Immature natural killer cell (primary cell): ENCODE data around the gene BRSK2. TPM values are rescaled to one million over a fixed set of nuclear protein-coding genes. Genes with fewer than 3 reads are reported as not detected.

Source experiments
- DNase-seq, 3 donors: peaks; one replicate each; pipeline ENCODE4 v3.0.0; 2022; ENCODE audit warnings: mixed read lengths in 1 of 3
- H3K27ac Mint-ChIP-seq, 6 donors: one replicate each; pipeline ENCODE4 v1.8.0; 2020; ENCODE audit warnings: mixed read lengths in 6 of 6, mild to moderate bottlenecking in 5 of 6, inconsistent platforms in 4 of 6, moderate library complexity in 3 of 6
- H3K27me3 Mint-ChIP-seq, 3 donors: one replicate each; pipeline ENCODE4 v1.8.0; 2020 to 2021; ENCODE audit warnings: low read depth in 3 of 3, mild to moderate bottlenecking in 3 of 3, mixed read lengths in 3 of 3, moderate library complexity in 3 of 3, inconsistent platforms in 1 of 3
- H3K36me3 Mint-ChIP-seq, 3 donors: one replicate each; pipeline ENCODE4 v1.8.0; 2020; ENCODE audit warnings: mixed read lengths in 3 of 3, inconsistent platforms in 2 of 3, mild to moderate bottlenecking in 2 of 3
- H3K4me1 Mint-ChIP-seq, 2 donors: one replicate each; pipeline ENCODE4 v1.8.0; 2020; ENCODE audit warnings: inconsistent platforms in 2 of 2, mild to moderate bottlenecking in 2 of 2, mixed read lengths in 2 of 2, moderate library complexity in 1 of 2
- H3K4me3 Mint-ChIP-seq, 5 donors: one replicate each; pipeline ENCODE4 v1.8.0; 2020; ENCODE audit warnings: mild to moderate bottlenecking in 5 of 5, mixed read lengths in 5 of 5, inconsistent platforms in 3 of 5, moderate library complexity in 3 of 5
- H3K9me3 Mint-ChIP-seq, 6 donors: one replicate each; pipeline ENCODE4 v1.8.0; 2020; ENCODE audit warnings: mild to moderate bottlenecking in 6 of 6, mixed read lengths in 6 of 6, inconsistent platforms in 4 of 6, moderate library complexity in 3 of 6
- polyA plus RNA-seq, 3 donors: library from polyadenylated mRNA; unstranded; fragments of 300-500 nt; fragmentation: Illumina TruSeq; gene quantifications; one replicate each; pipeline ENCODE4 v1.2.3, GENCODE V29; 2021

The BRSK2 gene
- polyA plus RNA-seq, 3 donors from 2014 or later: 0.12 TPM; not detected in 2

GRCh38 chr11:1400317-1401170, 10.8 kb downstream of the BRSK2 start:
- no peak overlapping the region for H3K27ac Mint-ChIP-seq
- H3K27me3 Mint-ChIP-seq: no peaks in the 10 kb centered on the region
- no peak for DNase-seq
- no peaks in the 10 kb centered on the region for H3K9me3 Mint-ChIP-seq
- no peaks in the 10 kb centered on the region for H3K4me1 Mint-ChIP-seq
- H3K4me3 Mint-ChIP-seq: no peak overlapping the region
- no peaks in the 10 kb centered on the region for H3K36me3 Mint-ChIP-seq

GRCh38 chr11:1401171-1401445, 11.4 kb downstream of the BRSK2 start:
- no peak for DNase-seq
- no peak overlapping the region for H3K27ac Mint-ChIP-seq
- no peaks in the 10 kb centered on the region for H3K9me3 Mint-ChIP-seq
- no peaks in the 10 kb centered on the region for H3K27me3 Mint-ChIP-seq
- no peaks in the 10 kb centered on the region for H3K36me3 Mint-ChIP-seq
- H3K4me1 Mint-ChIP-seq: no peaks in the 10 kb centered on the region
- H3K4me3 Mint-ChIP-seq: no peak overlapping the region

GRCh38 chr11:1401656-1402221, 12.0 kb downstream of the BRSK2 start:
- no peaks in the 10 kb centered on the region for H3K4me1 Mint-ChIP-seq

DNA sequence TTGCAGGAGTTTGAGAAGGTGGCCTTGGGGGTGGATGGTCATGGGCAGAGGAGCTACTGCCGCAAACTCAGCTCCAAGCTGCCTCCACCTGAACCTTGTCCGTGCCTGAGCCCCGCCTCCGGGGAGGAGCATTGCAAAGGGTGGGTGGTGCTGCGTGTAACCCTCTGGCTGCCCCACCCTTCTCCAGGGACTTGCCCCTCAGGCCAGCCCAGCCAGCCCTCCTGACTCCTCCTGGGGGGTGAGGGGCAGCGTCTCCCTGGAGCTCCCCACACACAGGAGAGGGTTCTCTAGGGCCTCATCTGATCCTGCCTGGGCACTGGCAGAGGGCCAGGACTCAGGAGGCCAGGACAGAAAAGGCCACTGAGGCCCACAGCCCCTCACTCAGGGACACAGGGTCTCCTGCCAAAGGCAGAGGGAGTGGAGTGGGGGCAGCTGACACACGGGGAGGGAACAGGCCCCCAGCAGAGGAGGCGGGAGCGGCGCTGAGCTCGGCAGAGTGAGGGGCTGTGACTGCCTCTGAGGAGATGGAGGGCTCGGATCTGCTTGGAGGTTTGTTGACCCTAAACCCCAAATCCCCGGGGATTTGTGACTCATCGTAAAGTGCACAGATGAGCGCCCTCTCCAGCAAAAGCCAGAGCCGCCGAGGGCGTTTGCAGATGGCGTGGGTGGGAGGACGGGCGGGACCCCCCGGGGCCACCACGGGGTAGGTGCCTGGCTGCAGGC, 12.8 kb downstream of the BRSK2 start:
- DNase-seq: no peak
- Mint-ChIP-seq H3K4me3 (no peak overlapping the region), H3K4me1 (no peaks in the 10 kb centered on the region), H3K36me3 (no peaks in the 10 kb centered on the region), H3K27me3 (no peaks in the 10 kb centered on the region), H3K27ac (no peak overlapping the region), H3K9me3 (no peaks in the 10 kb centered on the region)

More at GRCh38 chr11:1401656-1402221, 12.0 kb downstream of the BRSK2 start:
- no peaks in the 10 kb centered on the region for H3K27me3 Mint-ChIP-seq
- DNase-seq: peak; percentile 19 to 33 (median 20)
- no peak overlapping the region for H3K27ac Mint-ChIP-seq
- H3K36me3 Mint-ChIP-seq: no peaks in the 10 kb centered on the region
- H3K4me3 Mint-ChIP-seq: no peak overlapping the region
- no peaks in the 10 kb centered on the region for H3K9me3 Mint-ChIP-seq

DNA sequence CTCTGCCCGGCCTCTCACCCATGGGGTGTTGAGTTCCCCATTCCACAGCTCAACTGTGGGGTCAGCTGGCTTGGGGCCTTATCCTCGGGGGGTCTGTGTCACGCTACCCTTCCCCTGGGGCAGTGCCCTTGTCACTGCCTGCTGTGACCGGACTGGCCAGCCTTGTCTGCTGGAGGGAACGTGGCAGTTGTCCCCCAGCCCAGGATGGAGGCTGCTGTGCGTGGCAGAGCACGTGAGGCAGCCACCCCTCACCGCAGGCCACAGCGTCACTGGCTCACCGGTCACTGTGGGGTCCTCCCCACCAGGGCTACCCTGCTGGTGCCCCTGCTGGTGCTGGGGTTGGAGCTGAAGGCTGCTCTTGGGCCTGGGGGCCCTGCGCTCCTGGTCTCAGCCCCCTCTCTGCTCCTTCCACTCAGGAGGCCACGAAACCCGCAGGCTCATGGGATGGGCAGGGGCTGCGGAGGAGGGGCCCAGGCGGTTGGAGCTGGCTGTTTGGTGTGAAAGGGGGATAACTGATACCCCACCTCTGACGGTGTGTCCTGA, 13.4 kb downstream of the BRSK2 start:
- Mint-ChIP-seq H3K9me3 (no peaks in the 10 kb centered on the region), H3K27me3 (peaks cover 0 to 2% (median 0%) of the 10 kb centered on the region in 3 donors), H3K4me1 (no peaks in the 10 kb centered on the region), H3K4me3 (no peak overlapping the region), H3K36me3 (no peaks in the 10 kb centered on the region), H3K27ac (no peak overlapping the region)
- no peak for DNase-seq

GRCh38 chr11:1403721-1404460, 14.2 kb downstream of the BRSK2 start:
- H3K4me1 Mint-ChIP-seq: no peaks in the 10 kb centered on the region
- DNase-seq: no peak
- H3K27ac Mint-ChIP-seq: no peak overlapping the region
- H3K9me3 Mint-ChIP-seq: no peaks in the 10 kb centered on the region
- peaks cover 0 to 2% (median 0%) of the 10 kb centered on the region in 3 donors for H3K27me3 Mint-ChIP-seq
- H3K36me3 Mint-ChIP-seq: no peaks in the 10 kb centered on the region
- H3K4me3 Mint-ChIP-seq: no peak overlapping the region

DNA sequence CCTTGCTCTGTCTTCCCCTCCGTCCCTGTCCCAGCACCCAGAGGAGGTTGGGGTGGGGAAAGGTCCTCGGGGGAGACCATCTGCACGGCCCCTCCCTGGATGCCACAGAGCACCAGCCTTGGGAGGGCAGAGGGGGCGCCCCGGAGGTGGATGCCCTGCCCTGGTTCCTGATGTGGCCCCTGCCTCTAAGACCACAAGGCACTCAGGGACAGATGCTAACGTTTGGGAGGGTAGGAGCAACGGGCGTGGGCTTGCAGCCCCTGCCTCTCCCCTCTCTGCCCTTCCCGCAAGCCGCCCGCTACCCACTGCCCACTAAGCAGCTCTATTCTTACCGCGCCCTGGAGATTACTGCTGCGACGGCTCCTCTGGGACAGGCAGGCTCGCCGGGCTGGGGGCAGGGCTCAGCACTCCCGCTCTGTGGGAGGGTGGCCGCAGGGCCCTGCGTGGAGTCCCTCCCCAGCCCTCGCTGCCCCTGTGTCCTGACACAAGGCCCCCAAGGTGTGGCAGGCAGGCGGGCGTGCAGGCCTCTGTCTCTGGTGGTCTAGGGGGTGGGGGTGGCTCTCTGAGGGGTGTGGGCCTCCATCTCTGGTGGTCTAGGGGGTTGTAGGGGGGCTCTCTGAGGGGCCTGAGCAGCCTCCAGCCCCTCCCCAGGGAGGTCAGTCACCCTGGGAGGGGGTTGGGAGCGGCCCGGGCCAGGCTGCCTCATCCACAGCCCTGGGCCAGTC, 14.9 kb downstream of the BRSK2 start:
- peaks cover under 1 to 2% (median under 1%) of the 10 kb centered on the region in 3 donors for H3K27me3 Mint-ChIP-seq
- H3K27ac Mint-ChIP-seq: no peak overlapping the region
- no peak for DNase-seq
- no peaks in the 10 kb centered on the region for H3K36me3 Mint-ChIP-seq
- no peak overlapping the region for H3K4me3 Mint-ChIP-seq
- H3K9me3 Mint-ChIP-seq: no peaks in the 10 kb centered on the region
- no peaks in the 10 kb centered on the region for H3K4me1 Mint-ChIP-seq

DNA sequence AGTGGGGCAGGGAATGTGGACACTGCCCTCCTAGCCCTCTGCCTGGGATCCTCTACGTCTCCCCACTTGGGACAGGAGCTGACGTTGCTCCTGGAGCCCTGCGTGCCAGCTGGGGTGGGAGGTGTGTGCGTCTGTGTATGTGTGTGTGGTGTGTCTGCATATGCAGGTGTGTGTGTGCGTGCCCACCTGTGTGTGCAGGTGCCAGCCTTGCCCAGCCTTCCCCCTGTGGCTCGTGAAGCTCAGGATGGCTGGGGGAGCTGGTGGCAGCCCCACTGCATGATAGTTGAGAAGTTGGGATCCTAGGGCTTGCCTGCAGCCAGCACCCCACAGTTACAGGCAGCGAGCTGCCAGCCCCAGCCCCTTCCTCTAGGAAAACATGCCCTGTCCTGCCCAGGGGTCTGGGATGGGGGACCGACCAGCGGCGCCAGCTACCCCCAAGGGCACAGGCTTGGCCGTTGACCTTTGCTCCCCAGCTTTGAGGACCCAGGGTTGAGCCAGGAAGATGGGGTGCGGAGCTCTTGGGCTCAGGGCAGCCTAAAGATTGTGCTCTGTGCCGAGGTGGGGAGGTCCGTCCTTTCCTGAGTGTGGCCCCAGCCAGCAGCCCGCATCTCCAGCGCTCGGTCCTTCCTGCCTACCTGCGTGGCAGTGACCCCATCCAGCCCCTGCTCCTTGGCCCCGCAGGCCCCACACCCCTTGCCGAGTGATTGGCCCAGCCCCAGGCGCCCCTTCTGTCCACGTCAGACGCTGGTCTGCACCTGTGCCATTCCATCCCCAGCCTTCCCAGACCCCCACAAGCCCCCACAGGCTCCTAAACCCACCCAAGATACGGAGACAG, 15.7 kb downstream of the BRSK2 start:
- Mint-ChIP-seq H3K4me3 (no peak overlapping the region), H3K4me1 (no peaks in the 10 kb centered on the region), H3K36me3 (no peaks in the 10 kb centered on the region), H3K27ac (no peak overlapping the region), H3K27me3 (peaks cover 1 to 2% (median 2%) of the 10 kb centered on the region in 3 donors), H3K9me3 (no peaks in the 10 kb centered on the region)
- no peak for DNase-seq

DNA sequence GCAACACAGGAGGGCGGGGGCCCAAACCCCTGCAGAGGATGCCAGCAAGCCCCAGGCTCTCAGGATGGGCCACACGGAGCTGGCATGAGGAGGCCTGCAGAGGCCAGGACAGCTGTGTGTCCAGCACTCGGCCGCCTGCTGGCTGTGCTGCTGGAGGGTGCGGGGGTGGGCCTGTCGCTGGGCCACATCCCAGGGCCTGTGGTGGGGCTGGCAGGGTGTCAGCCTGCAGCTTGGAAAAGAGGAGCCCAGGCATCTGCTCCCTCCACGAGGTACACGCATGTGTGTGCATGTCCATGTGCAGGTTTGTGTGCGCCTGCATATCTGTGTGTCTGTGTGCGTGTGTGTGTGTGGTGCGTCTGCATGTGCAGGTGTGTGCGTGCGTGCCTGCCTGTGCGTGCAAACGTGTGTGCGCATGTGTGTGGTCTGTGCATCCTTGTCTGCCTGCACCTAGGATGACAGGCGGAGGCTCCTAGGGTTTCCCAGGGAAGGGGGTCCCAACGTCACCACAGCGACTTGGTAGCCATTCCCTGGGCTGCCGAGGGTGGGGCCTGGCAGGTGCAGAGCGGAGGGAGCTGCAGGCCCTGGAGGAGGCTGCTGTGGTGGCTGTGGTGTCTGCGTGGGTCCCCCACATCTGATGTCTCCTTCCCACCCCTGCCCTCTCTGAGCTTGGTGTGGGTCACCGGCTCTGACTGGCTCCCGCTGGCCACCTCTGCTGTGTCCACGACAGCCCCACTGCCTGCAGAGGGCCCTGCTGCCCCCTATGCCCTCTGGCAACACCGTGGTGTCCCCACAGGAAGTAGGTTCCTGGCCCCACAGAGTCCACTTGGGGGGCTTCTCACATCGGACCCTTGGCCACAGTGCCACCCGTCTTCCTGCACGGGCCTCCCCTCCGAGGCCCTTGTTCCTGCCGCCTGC, 17.1 kb downstream of the BRSK2 start:
- Mint-ChIP-seq H3K9me3 (no peaks in the 10 kb centered on the region), H3K27ac (no peak overlapping the region), H3K4me1 (no peaks in the 10 kb centered on the region), H3K4me3 (no peak overlapping the region), H3K27me3 (peaks cover 1 to 2% (median 2%) of the 10 kb centered on the region in 3 donors), H3K36me3 (no peaks in the 10 kb centered on the region)
- no peak for DNase-seq

DNA sequence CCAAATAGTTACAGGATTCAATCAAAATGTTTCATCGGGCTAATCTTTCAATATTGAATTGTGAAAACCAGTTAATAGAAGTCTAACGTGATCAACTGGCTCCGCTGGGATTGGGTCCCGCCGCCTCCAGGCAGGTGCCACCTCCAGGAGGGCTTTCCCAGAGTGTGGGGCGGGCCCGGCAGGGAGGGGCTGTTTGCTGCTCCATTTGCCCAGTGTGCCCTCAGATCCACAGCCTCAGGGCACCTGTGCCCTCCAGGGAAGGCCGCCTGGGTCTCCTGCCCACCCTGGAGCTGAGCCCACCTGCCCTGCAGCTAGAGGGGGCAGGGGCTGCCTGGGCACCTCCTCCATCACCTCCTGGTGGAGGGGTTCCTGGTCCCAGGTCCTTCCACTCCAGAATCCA, 17.9 kb downstream of the BRSK2 start:
- peaks cover 1 to 2% (median 2%) of the 10 kb centered on the region in 3 donors for H3K27me3 Mint-ChIP-seq
- DNase-seq: no peak
- no peaks in the 10 kb centered on the region for H3K9me3 Mint-ChIP-seq
- H3K27ac Mint-ChIP-seq: no peak overlapping the region
- no peak overlapping the region for H3K4me3 Mint-ChIP-seq
- no peaks in the 10 kb centered on the region for H3K36me3 Mint-ChIP-seq
- H3K4me1 Mint-ChIP-seq: no peaks in the 10 kb centered on the region

- no peak for DNase-seq
- no peaks in the 10 kb centered on the region for H3K36me3 Mint-ChIP-seq
- H3K9me3 Mint-ChIP-seq: no peaks in the 10 kb centered on the region
- peaks cover 1 to 2% (median 2%) of the 10 kb centered on the region in 3 donors for H3K27me3 Mint-ChIP-seq
- no peaks in the 10 kb centered on the region for H3K4me1 Mint-ChIP-seq
- H3K27ac Mint-ChIP-seq: no peak overlapping the region
- no peak overlapping the region for H3K4me3 Mint-ChIP-seq
Measured at GRCh38 chr11:1408346-1408745, 18.6 kb downstream of the BRSK2 start.
